H1 (cell line): ENCODE results near the gene FABP6. TPM values are rescaled to one million over a fixed set of nuclear protein-coding genes. Genes with fewer than 3 reads are reported as not detected.

ENCODE experiments used
- CTCF ChIA-PET: fragments of 300-600 bp; sonication (Branson Sonifier 250); formaldehyde crosslinking; loops from one replicate; lab custom pipeline; 2021; ENCODE audit not compliant: partially characterized antibody; lab: Charles Lee
- POLR2A ChIA-PET: fragments of 300-600 bp; sonication (Branson Sonifier 250); formaldehyde crosslinking; loops from one replicate; lab custom pipeline; 2021; ENCODE audit warnings: inconsistent platforms; ENCODE audit not compliant: partially characterized antibody; lab: Charles Lee
- DNase-seq, 2 experiments: peaks; one replicate each; pipeline versions ENCODE4 v3.0.0 to v3.0.0-alpha.2; 2010 to 2022; ENCODE audit warnings: low spot score in 2 of 2, low read depth in 1 of 2, mixed read lengths in 1 of 2
- FAIRE-seq: peaks from 2 replicates; lab custom pipeline; 2011; peaks lifted over from hg19 to GRCh38; lab: Jason Lieb, UNC
- H2AFZ ChIP-seq: 2 replicates; pipeline ENCODE4 v1.8.1; 2012; ENCODE audit warnings: low read length, inconsistent platforms
- H2AK5ac ChIP-seq: 2 replicates; pipeline ENCODE4 v1.6.1; 2013; ENCODE audit warnings: low read depth, low read length
- H2BK120ac ChIP-seq: replicated peaks from 2 replicates; pipeline ENCODE3; 2013; ENCODE audit warnings: low read depth, low read length, inconsistent platforms
- H2BK12ac ChIP-seq: 2 replicates; pipeline ENCODE4 v1.6.1; 2013; ENCODE audit warnings: low read depth, low read length
- H2BK15ac ChIP-seq: 2 replicates; pipeline ENCODE4 v1.6.1; 2013; ENCODE audit warnings: low read length
- H2BK20ac ChIP-seq: 2 replicates; pipeline ENCODE4 v1.6.1; 2013; ENCODE audit warnings: low read length
- H2BK5ac ChIP-seq: 2 replicates; pipeline ENCODE4 v1.6.1; 2013; ENCODE audit warnings: low read depth, low read length
- H3K14ac ChIP-seq: 2 replicates; pipeline ENCODE4 v1.6.1; 2013; ENCODE audit warnings: inconsistent platforms; ENCODE audit not compliant: insufficient read length
- H3K18ac ChIP-seq: 2 replicates; pipeline ENCODE4 v1.6.1; 2013; ENCODE audit warnings: low read length; ENCODE audit errors: extremely low read depth
- H3K23ac ChIP-seq: 2 replicates; pipeline ENCODE4 v1.6.1; 2013; ENCODE audit warnings: inconsistent platforms; ENCODE audit not compliant: insufficient read length
- H3K23me2 ChIP-seq: 2 replicates; pipeline ENCODE4 v1.6.1; 2013; ENCODE audit warnings: low read depth, low read length
- H3K27ac ChIP-seq: 2 replicates; pipeline ENCODE4 v1.6.1; 2011; ENCODE audit warnings: low read depth, low read length, inconsistent platforms
- H3K27me3 ChIP-seq, 4 experiments: replicated peaks in 1 of 4; 1 replicate in 1 of 4; 2 replicates in 3 of 4; pipeline versions ENCODE4 v1.6.1 to v1.8.1; 2011 to 2013; ENCODE audit warnings: low read length in 3 of 4, mild to moderate bottlenecking in 3 of 4, inconsistent platforms in 2 of 4, mixed read lengths in 2 of 4, moderate library complexity in 1 of 4; ENCODE audit not compliant: control insufficient read depth in 3 of 4, insufficient read depth in 3 of 4; ENCODE audit errors: extremely low read depth in 1 of 4
- H3K36me3 ChIP-seq, 4 experiments: 2 replicates each; pipeline versions ENCODE4 v1.6.1 to v1.8.1; 2011 to 2013; ENCODE audit warnings: mild to moderate bottlenecking in 4 of 4, low read length in 3 of 4, moderate library complexity in 2 of 4, control low read depth in 1 of 4, inconsistent platforms in 1 of 4; ENCODE audit not compliant: insufficient read depth in 4 of 4, control insufficient read depth in 2 of 4
- H3K4ac ChIP-seq: replicated peaks from 2 replicates; pipeline ENCODE3; 2013; ENCODE audit warnings: low read length, low read depth, mixed read lengths, inconsistent platforms; ENCODE audit not compliant: insufficient read length
- H3K4me1 ChIP-seq, 4 experiments: replicated peaks in 1 of 4; 1 replicate in 1 of 4; 2 replicates in 3 of 4; pipeline versions ENCODE4 v1.6.1 to v1.8.1; 2011 to 2013; ENCODE audit warnings: low read length in 3 of 4, inconsistent platforms in 2 of 4, mixed read lengths in 1 of 4; ENCODE audit not compliant: insufficient read depth in 4 of 4, control insufficient read depth in 3 of 4
- H3K4me2 ChIP-seq, 2 experiments: 2 replicates each; pipeline versions ENCODE4 v1.6.1 to v1.8.1; 2011 to 2013; ENCODE audit warnings: low read depth in 2 of 2, low read length in 2 of 2, control low read depth in 1 of 2, inconsistent platforms in 1 of 2, mild to moderate bottlenecking in 1 of 2; ENCODE audit not compliant: insufficient read depth in 1 of 2
- H3K4me3 ChIP-seq, 4 experiments: fragments of 200-600, 300-600 bp in 1 of 4; sonication (generic), shearing (Covaris generic), sonication (Bioruptor Twin) in 1 of 4; 2 replicates each; pipeline versions ENCODE4 v1.5.1 to v1.8.1; 2011 to 2016; ENCODE audit warnings: low read length in 4 of 4, low read depth in 3 of 4, control low read depth in 2 of 4, inconsistent platforms in 2 of 4, mild to moderate bottlenecking in 2 of 4, mixed read lengths in 1 of 4, moderate library complexity in 1 of 4; ENCODE audit not compliant: insufficient read depth in 2 of 4; ENCODE audit errors: extremely low read depth in 1 of 4
- H3K56ac ChIP-seq: replicated peaks from 2 replicates; pipeline ENCODE3; 2013; ENCODE audit warnings: low read depth, mild to moderate bottlenecking, mixed read lengths, low read length, inconsistent platforms; ENCODE audit not compliant: insufficient read length
- H3K79me1 ChIP-seq: 2 replicates; pipeline ENCODE4 v1.6.1; 2013; ENCODE audit warnings: low read depth, low read length, control low read depth
- H3K79me2 ChIP-seq, 2 experiments: 2 replicates each; pipeline versions ENCODE4 v1.6.1 to v1.8.1; 2012 to 2013; ENCODE audit warnings: low read length in 2 of 2, mild to moderate bottlenecking in 2 of 2, inconsistent platforms in 1 of 2; ENCODE audit not compliant: insufficient read depth in 2 of 2, control insufficient read depth in 1 of 2
- H3K9ac ChIP-seq, 4 experiments: replicated peaks in 1 of 4; 1 replicate in 1 of 4; 2 replicates in 3 of 4; pipeline versions ENCODE4 v1.6.1 to v1.8.1; 2011 to 2013; ENCODE audit warnings: low read depth in 3 of 4, low read length in 3 of 4, control low read depth in 2 of 4, mild to moderate bottlenecking in 2 of 4, moderate library complexity in 2 of 4, inconsistent platforms in 1 of 4; ENCODE audit errors: extremely low read depth in 1 of 4
- H3K9me3 ChIP-seq, 2 experiments: 2 replicates each; pipeline versions ENCODE4 v1.6.1 to v1.8.1; 2012 to 2013; ENCODE audit warnings: mild to moderate bottlenecking in 2 of 2, moderate library complexity in 2 of 2, control low read depth in 1 of 2, inconsistent platforms in 1 of 2, low read depth in 1 of 2, low read length in 1 of 2, mixed read lengths in 1 of 2; ENCODE audit not compliant: insufficient read depth in 2 of 2
- H4K20me1 ChIP-seq, 2 experiments: replicated peaks in 1 of 2; 2 replicates each; pipeline versions ENCODE3 to v1.8.1; 2011 to 2013; ENCODE audit warnings: inconsistent platforms in 2 of 2, low read length in 2 of 2, mild to moderate bottlenecking in 1 of 2; ENCODE audit not compliant: insufficient read depth in 2 of 2, control insufficient read depth in 1 of 2
- H4K5ac ChIP-seq: 2 replicates; pipeline ENCODE4 v1.6.1; 2013; ENCODE audit warnings: low read length, low read depth, mixed read lengths, inconsistent platforms; ENCODE audit not compliant: insufficient read length
- H4K8ac ChIP-seq: 2 replicates; pipeline ENCODE4 v1.8.0; 2013; ENCODE audit warnings: mild to moderate bottlenecking, moderate library complexity, low read length, inconsistent platforms; ENCODE audit not compliant: insufficient read depth; ENCODE audit errors: extremely low read depth
- H4K91ac ChIP-seq: replicated peaks from 2 replicates; pipeline ENCODE3; 2013; ENCODE audit warnings: low read length, mixed read lengths, inconsistent platforms; ENCODE audit not compliant: insufficient read length
- SP1 ChIP-seq: IDR thresholded peaks from 2 replicates; pipeline ENCODE4 v1.6.1; 2011; ENCODE audit warnings: low read depth, low read length
- WGBS, 2 experiments: shearing (Covaris generic) in 1 of 2; methylation state at CpG; one replicate each; pipeline versions ENCODE4 v1.1.6 to v1.1.7; 2013 to 2015; ENCODE audit warnings: low lambda C conversion rate in 2 of 2, mixed read lengths in 2 of 2, inconsistent platforms in 1 of 2, low coverage in 1 of 2, missing lambda C conversion rate in 1 of 2; ENCODE audit not compliant: insufficient replicate concordance in 2 of 2, insufficient coverage in 1 of 2, insufficient read length in 1 of 2; ENCODE audit errors: extremely low coverage in 1 of 2, missing lambda C conversion rate in 1 of 2; 5-methylcytosine and 5-hydroxymethylcytosine counted together
- polyA plus RNA-seq, 7 experiments: library from polyadenylated mRNA; depleted of rRNA in 3 of 7; stranded (reverse) in 5 of 7; unstranded in 2 of 7; fragments of >200 nt in 5 of 7; fragments of 200-250 nt in 2 of 7; gene quantifications; 1 replicate in 5 of 7; 2 replicates in 1 of 7; 4 replicates in 1 of 7; pipeline versions ENCODE4 v1.2.1 to v1.2.3, GENCODE V29; 2011 to 2013; ENCODE audit warnings: missing spikeins in 2 of 7, mixed read lengths in 2 of 7
- total RNA-seq: library from RNA; stranded (reverse); fragmentation: NEBNext Ultra II Directional; extraction: Animal tissue kit (Norgen Biotek cat#: 25700); gene quantifications from 2 replicates; pipeline ENCODE4 v1.2.1, GENCODE V29; 2021

The FABP6 gene
- total and polyA plus RNA-seq, 2 of the 8 experiments (the other 6 are each of a cell fraction or from before 2014, with no cell fraction given), result 4.8 to 6.1 TPM

GRCh38 chr5:160269017-160269416 lies 39.7 kb downstream of the FABP6 start:
- peaks cover 0 to 13% (median 0%) of the 10 kb centered on the region in 4 experiments; a peak in 2 of 8 replicates for H3K36me3 ChIP-seq
- H3K56ac ChIP-seq, result no peak overlapping the region
- ChIA-PET POLR2A (no interaction called here), CTCF (interaction anchor here (0.9 to 27.2 kb wide), 9 partner anchors 9 to 122 kb away, joined by 3 to 362 read pairs (median 3); no protein-coding TSS in a partner anchor)
- H3K27me3 ChIP-seq, result no peaks in the 10 kb centered on the region
- peaks cover 4% of the 10 kb centered on the region in 2 experiments for H4K20me1 ChIP-seq
- no peak overlapping the region for H3K27ac ChIP-seq
- FAIRE-seq, result no peak
- H2AFZ ChIP-seq, result no peak overlapping the region
- no peak overlapping the region for H2BK12ac ChIP-seq
- H4K5ac ChIP-seq, result no peak overlapping the region
- TF ChIP-seq SP1, result no peak
- TF ChIP-seq, all 59 proteins: peak for 0
- DNase-seq, result no peak
- H3K4me1 ChIP-seq, result peaks cover 10 to 29% (median 21%) of the 10 kb centered on the region in 4 experiments
- H4K91ac ChIP-seq, result no peak overlapping the region
- no peak overlapping the region for H4K8ac ChIP-seq
- no peak overlapping the region for H3K23ac ChIP-seq
- no peak overlapping the region for H3K4me2 ChIP-seq
- no peak overlapping the region for H2BK5ac ChIP-seq
- 98% methylated on average over 10 of the region's 10 CpGs; no CpG with 5 or more reads in 1 of the 2 experiments for WGBS, 2 experiments
- no peak overlapping the region for H2BK15ac ChIP-seq
- H2BK20ac ChIP-seq, result no peak overlapping the region
- H3K18ac ChIP-seq, result no peak overlapping the region; the same call in 1 of the 2 replicates
- no peak overlapping the region for H3K4ac ChIP-seq
- H2AK5ac ChIP-seq, result no peak overlapping the region
- peaks cover 0 to 13% of the 10 kb centered on the region in 2 experiments; a peak in 1 of 4 replicates for H3K79me2 ChIP-seq
- no peak overlapping the region for H3K14ac ChIP-seq
- H3K9me3 ChIP-seq, result no peaks in the 10 kb centered on the region
- H3K23me2 ChIP-seq, result no peaks in the 10 kb centered on the region
- no peak overlapping the region for H3K9ac ChIP-seq
- H3K79me1 ChIP-seq, result no peaks in the 10 kb centered on the region; the same call in 1 of the 2 replicates
- H2BK120ac ChIP-seq, result no peak overlapping the region
- no peak overlapping the region for H3K4me3 ChIP-seq
